ENCODE measurements around the gene LGI2. TPM values are rescaled to one million over a fixed set of nuclear protein-coding genes. Genes with fewer than 3 reads are reported as not detected.

LGI2 gene
- total and polyA plus RNA-seq, 2 experiments from 2014 or later: 0.63 to 8.0 TPM

DNA sequence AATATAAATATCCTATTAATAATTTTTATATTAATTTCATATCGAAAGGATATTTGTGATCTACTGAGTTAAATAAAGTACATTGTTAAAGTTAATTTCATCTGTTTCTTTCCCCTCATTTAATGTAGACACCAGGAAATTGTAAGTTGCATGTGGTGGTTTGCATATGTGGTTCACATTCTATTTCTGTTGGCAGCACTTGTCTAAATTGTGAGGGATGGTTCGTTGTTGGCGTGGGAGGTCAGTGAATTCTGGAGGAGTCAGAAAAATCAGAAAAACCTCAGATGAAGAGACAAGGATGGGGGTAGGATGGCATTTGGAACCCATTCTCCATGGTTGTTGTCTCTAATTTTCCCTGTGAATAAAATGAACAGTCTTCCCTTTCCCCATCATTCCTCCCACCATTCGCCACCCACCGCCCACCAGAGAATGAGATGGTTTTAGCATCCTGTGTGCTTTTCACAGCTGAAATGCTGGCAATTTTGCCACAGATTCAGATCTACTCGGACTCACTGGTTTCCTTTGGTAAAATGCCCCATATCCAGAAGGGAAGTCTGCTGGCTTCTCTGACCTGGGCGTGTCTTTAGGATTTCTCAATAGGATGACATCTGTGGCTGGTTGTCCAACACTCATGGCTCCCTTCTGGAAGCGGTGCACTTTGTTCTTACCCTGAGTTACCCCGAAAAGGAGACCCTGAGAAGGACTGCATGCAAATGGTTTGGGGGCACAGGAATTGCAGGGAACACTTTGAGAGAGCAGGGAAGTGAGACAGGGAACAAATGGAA, 52.3 kb downstream of the LGI2 start:
- Histone ChIP-seq H3K4me1 (ENCODE audit: insufficient read depth) (no peaks in the 10 kb centered on the region), H3K27ac (ENCODE audit: low read depth) (no peak overlapping the region), H3K4me2 (no peak overlapping the region), H4K20me1 (replicated peaks; ENCODE audit: insufficient read depth) (no peaks in the 10 kb centered on the region), H3K79me2 (replicated peaks; ENCODE audit: insufficient read depth) (no peaks in the 10 kb centered on the region), H3K4me3 (no peak overlapping the region), H3F3A (replicated peaks; ENCODE audit: low read depth) (no peaks in the 10 kb centered on the region), H3K27me3 (ENCODE audit: insufficient read depth) (no peaks in the 10 kb centered on the region), H2AFZ (no peak overlapping the region), H3K9me2 (ENCODE audit: insufficient read depth) (no peaks in the 10 kb centered on the region), H3K36me3 (ENCODE audit: insufficient read depth) (no peaks in the 10 kb centered on the region)
- Mint-ChIP-seq H3K4me1 (peaks cover 9% of the 10 kb centered on the region), H3K27me3 (ENCODE audit: insufficient read depth, low read depth, poor library complexity) (no peaks in the 10 kb centered on the region), H3K9me3 (no peaks in the 10 kb centered on the region), H3K27ac (no peak overlapping the region), H3K4me3 (no peak overlapping the region), H3K36me3 (ENCODE audit: low read depth) (no peaks in the 10 kb centered on the region)
- DNase-seq (ENCODE audit: low spot score) (no peak), ATAC-seq (no peak)
- TF ChIP-seq ZNF114 (CRISPR knock-in tag; IDR thresholded peaks at IDR 0.05) (no peak), JUNB (IDR thresholded peaks at IDR 0.05; ENCODE audit: unreplicated experiment) (no peak), STAT1 (IDR thresholded peaks at IDR 0.05; ENCODE audit: unreplicated experiment) (no peak), NANOG (IDR thresholded peaks at IDR 0.05; ENCODE audit: borderline replicate concordance) (no peak), CREB1 (CRISPR knock-in tag; IDR thresholded peaks at IDR 0.05; ENCODE audit: low read depth) (no peak), EZH2 (IDR thresholded peaks at IDR 0.05; ENCODE audit: low read depth, unreplicated experiment) (no peak), EZH2phosphoT487 (IDR thresholded peaks at IDR 0.05; ENCODE audit: unreplicated experiment) (no peak), ZNF331 (CRISPR knock-in tag; IDR thresholded peaks at IDR 0.05; ENCODE audit: low read depth) (no peak)
- TF ChIP-seq, protein P1, sequence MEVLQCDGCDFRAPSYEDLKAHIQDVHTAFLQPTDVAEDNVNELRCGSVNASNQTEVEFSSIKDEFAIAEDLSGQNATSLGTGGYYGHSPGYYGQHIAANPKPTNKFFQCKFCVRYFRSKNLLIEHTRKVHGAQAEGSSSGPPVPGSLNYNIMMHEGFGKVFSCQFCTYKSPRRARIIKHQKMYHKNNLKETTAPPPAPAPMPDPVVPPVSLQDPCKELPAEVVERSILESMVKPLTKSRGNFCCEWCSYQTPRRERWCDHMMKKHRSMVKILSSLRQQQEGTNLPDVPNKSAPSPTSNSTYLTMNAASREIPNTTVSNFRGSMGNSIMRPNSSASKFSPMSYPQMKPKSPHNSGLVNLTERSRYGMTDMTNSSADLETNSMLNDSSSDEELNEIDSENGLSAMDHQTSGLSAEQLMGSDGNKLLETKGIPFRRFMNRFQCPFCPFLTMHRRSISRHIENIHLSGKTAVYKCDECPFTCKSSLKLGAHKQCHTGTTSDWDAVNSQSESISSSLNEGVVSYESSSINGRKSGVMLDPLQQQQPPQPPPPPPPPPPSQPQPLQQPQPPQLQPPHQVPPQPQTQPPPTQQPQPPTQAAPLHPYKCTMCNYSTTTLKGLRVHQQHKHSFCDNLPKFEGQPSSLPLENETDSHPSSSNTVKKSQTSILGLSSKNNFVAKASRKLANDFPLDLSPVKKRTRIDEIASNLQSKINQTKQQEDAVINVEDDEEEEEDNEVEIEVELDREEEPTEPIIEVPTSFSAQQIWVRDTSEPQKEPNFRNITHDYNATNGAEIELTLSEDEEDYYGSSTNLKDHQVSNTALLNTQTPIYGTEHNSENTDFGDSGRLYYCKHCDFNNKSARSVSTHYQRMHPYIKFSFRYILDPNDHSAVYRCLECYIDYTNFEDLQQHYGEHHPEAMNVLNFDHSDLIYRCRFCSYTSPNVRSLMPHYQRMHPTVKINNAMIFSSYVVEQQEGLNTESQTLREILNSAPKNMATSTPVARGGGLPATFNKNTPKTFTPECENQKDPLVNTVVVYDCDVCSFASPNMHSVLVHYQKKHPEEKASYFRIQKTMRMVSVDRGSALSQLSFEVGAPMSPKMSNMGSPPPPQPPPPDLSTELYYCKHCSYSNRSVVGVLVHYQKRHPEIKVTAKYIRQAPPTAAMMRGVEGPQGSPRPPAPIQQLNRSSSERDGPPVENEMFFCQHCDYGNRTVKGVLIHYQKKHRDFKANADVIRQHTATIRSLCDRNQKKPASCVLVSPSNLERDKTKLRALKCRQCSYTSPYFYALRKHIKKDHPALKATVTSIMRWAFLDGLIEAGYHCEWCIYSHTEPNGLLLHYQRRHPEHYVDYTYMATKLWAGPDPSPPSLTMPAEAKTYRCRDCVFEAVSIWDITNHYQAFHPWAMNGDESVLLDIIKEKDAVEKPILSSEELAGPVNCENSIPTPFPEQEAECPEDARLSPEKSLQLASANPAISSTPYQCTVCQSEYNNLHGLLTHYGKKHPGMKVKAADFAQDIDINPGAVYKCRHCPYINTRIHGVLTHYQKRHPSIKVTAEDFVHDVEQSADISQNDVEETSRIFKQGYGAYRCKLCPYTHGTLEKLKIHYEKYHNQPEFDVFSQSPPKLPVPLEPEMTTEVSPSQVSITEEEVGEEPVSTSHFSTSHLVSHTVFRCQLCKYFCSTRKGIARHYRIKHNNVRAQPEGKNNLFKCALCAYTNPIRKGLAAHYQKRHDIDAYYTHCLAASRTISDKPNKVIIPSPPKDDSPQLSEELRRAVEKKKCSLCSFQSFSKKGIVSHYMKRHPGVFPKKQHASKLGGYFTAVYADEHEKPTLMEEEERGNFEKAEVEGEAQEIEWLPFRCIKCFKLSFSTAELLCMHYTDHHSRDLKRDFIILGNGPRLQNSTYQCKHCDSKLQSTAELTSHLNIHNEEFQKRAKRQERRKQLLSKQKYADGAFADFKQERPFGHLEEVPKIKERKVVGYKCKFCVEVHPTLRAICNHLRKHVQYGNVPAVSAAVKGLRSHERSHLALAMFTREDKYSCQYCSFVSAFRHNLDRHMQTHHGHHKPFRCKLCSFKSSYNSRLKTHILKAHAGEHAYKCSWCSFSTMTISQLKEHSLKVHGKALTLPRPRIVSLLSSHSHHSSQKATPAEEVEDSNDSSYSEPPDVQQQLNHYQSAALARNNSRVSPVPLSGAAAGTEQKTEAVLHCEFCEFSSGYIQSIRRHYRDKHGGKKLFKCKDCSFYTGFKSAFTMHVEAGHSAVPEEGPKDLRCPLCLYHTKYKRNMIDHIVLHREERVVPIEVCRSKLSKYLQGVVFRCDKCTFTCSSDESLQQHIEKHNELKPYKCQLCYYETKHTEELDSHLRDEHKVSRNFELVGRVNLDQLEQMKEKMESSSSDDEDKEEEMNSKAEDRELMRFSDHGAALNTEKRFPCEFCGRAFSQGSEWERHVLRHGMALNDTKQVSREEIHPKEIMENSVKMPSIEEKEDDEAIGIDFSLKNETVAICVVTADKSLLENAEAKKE (CRISPR knock-in tag; IDR thresholded peaks at IDR 0.05): no peak
- TF ChIP-seq, protein P2, sequence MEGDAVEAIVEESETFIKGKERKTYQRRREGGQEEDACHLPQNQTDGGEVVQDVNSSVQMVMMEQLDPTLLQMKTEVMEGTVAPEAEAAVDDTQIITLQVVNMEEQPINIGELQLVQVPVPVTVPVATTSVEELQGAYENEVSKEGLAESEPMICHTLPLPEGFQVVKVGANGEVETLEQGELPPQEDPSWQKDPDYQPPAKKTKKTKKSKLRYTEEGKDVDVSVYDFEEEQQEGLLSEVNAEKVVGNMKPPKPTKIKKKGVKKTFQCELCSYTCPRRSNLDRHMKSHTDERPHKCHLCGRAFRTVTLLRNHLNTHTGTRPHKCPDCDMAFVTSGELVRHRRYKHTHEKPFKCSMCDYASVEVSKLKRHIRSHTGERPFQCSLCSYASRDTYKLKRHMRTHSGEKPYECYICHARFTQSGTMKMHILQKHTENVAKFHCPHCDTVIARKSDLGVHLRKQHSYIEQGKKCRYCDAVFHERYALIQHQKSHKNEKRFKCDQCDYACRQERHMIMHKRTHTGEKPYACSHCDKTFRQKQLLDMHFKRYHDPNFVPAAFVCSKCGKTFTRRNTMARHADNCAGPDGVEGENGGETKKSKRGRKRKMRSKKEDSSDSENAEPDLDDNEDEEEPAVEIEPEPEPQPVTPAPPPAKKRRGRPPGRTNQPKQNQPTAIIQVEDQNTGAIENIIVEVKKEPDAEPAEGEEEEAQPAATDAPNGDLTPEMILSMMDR (conservative IDR thresholded peaks at IDR 0.05; ENCODE audit: low read depth in 2 of 2): no peak
- TF ChIP-seq, protein P3, sequence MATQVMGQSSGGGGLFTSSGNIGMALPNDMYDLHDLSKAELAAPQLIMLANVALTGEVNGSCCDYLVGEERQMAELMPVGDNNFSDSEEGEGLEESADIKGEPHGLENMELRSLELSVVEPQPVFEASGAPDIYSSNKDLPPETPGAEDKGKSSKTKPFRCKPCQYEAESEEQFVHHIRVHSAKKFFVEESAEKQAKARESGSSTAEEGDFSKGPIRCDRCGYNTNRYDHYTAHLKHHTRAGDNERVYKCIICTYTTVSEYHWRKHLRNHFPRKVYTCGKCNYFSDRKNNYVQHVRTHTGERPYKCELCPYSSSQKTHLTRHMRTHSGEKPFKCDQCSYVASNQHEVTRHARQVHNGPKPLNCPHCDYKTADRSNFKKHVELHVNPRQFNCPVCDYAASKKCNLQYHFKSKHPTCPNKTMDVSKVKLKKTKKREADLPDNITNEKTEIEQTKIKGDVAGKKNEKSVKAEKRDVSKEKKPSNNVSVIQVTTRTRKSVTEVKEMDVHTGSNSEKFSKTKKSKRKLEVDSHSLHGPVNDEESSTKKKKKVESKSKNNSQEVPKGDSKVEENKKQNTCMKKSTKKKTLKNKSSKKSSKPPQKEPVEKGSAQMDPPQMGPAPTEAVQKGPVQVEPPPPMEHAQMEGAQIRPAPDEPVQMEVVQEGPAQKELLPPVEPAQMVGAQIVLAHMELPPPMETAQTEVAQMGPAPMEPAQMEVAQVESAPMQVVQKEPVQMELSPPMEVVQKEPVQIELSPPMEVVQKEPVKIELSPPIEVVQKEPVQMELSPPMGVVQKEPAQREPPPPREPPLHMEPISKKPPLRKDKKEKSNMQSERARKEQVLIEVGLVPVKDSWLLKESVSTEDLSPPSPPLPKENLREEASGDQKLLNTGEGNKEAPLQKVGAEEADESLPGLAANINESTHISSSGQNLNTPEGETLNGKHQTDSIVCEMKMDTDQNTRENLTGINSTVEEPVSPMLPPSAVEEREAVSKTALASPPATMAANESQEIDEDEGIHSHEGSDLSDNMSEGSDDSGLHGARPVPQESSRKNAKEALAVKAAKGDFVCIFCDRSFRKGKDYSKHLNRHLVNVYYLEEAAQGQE (IDR thresholded peaks at IDR 0.05; ENCODE audit: unreplicated experiment): no peak
